Esophagus muscularis mucosa (tissue), 4 donors: ENCODE measurements around the gene SORCS2. TPM values are rescaled to one million over a fixed set of nuclear protein-coding genes. Genes with fewer than 3 reads are reported as not detected.
"Not testable (repeated sequence)": the region's sequence is repeated elsewhere in the genome, so short reads cannot be mapped to it uniquely, and the experiment has no call there.

Source experiments
- DNase-seq: peaks from one replicate; pipeline ENCODE4 v3.0.0-alpha.2; 2017; ENCODE audit errors: extremely low spot score
- H3K27ac ChIP-seq, 4 donors: fragments of 200-600 bp; sonication (generic); replicated peaks in 1 of 4; 1 replicate in 3 of 4; 2 replicates in 1 of 4; pipeline ENCODE4 v1.5.1; 2016 to 2019; ENCODE audit warnings: mild to moderate bottlenecking in 1 of 4
- H3K27me3 ChIP-seq, 4 donors: fragments of 200-600 bp; sonication (generic); one replicate each; pipeline versions ENCODE4 v1.5.1 to v1.6.0; 2016 to 2019
- H3K36me3 ChIP-seq, 4 donors: fragments of 200-600 bp; sonication (generic); one replicate each; pipeline ENCODE4 v1.5.1; 2016 to 2019
- H3K4me1 ChIP-seq, 4 donors: fragments of 200-600 bp; sonication (generic); one replicate each; pipeline ENCODE4 v1.5.1; 2016 to 2019
- H3K4me3 ChIP-seq, 4 donors: fragments of 200-600 bp; sonication (generic); 1 replicate in 2 of 4; 2 replicates in 2 of 4; pipeline ENCODE4 v1.5.1; 2016 to 2019; ENCODE audit warnings: mild to moderate bottlenecking in 4 of 4, moderate library complexity in 1 of 4
- H3K9me3 ChIP-seq, 4 donors: fragments of 200-600 bp; sonication (generic); 1 replicate in 3 of 4; 2 replicates in 1 of 4; pipeline ENCODE4 v1.5.1; 2016 to 2019
- CTCF ChIP-seq, 3 experiments: fragments of 200-600 bp in 2 of 3; fragments of 450-650 bp in 1 of 3; sonication (generic) in 2 of 3; IDR thresholded peaks; one replicate each; pipeline ENCODE4 v1.5.1; 2017 to 2019; ENCODE audit warnings: antibody characterized with exemption in 3 of 3, mild to moderate bottlenecking in 2 of 3, moderate library complexity in 1 of 3
- EP300 ChIP-seq: sonication (generic); formaldehyde crosslinking; IDR thresholded peaks from one replicate; pipeline ENCODE4 v1.6.1; 2017; ENCODE audit warnings: antibody characterized with exemption
- POLR2A ChIP-seq: fragments of 450-650 bp; IDR thresholded peaks from one replicate; pipeline ENCODE4 v1.6.1; 2017; ENCODE audit warnings: antibody characterized with exemption, moderate library complexity, mild to moderate bottlenecking, low read depth
- POLR2AphosphoS5 ChIP-seq, 2 donors: sonication (generic); formaldehyde crosslinking; IDR thresholded peaks; one replicate each; pipeline ENCODE4 v1.6.1; 2017; ENCODE audit warnings: antibody characterized with exemption in 2 of 2
- WGBS: methylation state at CpG from one replicate; pipeline ENCODE4 v1.1.5; 2018; 5-methylcytosine and 5-hydroxymethylcytosine counted together
- intact Hi-C: fragments of 100-400 bp; cut with DNase I; formaldehyde crosslinking; loops from one replicate; pipeline ENCODE4 v1.15.1; 2023
- total RNA-seq, 4 donors: library from RNA; depleted of rRNA; stranded (reverse); fragments of >200 nt; gene quantifications; one replicate each; pipeline versions ENCODE4 v1.1.0 to v1.2.1, GENCODE V29; 2016

SORCS2 gene
- total RNA-seq, 4 donors from 2014 or later, result 3.3 to 10.1 (median 4.3) TPM

GRCh38 chr4:7598939-7599790 lies 406.8 kb downstream of the SORCS2 start:
- no peak overlapping the region for H3K4me3 ChIP-seq
- no peaks in the 10 kb centered on the region for H3K36me3 ChIP-seq
- WGBS, result 91% methylated on average over 15 of the region's 29 CpGs
- H3K27ac ChIP-seq, result no peak overlapping the region
- H3K27me3 ChIP-seq, result no peaks in the 10 kb centered on the region
- intact Hi-C loops, result no loop called here
- no peaks in the 10 kb centered on the region for H3K9me3 ChIP-seq
- peaks cover 0 to 5% (median 0%) of the 10 kb centered on the region in 4 donors for H3K4me1 ChIP-seq
- no peak for DNase-seq
- TF ChIP-seq POLR2A (no peak), EP300 (no peak), POLR2AphosphoS5 (IDR thresholded peaks at IDR 0.05) (no peak), CTCF (IDR thresholded peaks at IDR 0.05) (no peak)

GRCh38 chr4:7600247-7600646 lies 407.9 kb downstream of the SORCS2 start:
- Histone ChIP-seq H3K4me3 (no peak overlapping the region), H3K9me3 (peaks cover 0 to 4% (median 0%) of the 10 kb centered on the region in 4 donors), H3K27ac (no peak overlapping the region), H3K27me3 (no peaks in the 10 kb centered on the region), H3K36me3 (no peaks in the 10 kb centered on the region), H3K4me1 (peaks cover 0 to 5% (median 0%) of the 10 kb centered on the region in 4 donors)
- DNase-seq, result no peak
- no peak for TF ChIP-seq POLR2A
- TF ChIP-seq EP300, result no peak
- no peak for TF ChIP-seq POLR2AphosphoS5 (IDR thresholded peaks at IDR 0.05)
- no peak for TF ChIP-seq CTCF (IDR thresholded peaks at IDR 0.05)
- intact Hi-C loops, result no loop called here
- WGBS, result 96% methylated on average over 13 of the region's 17 CpGs

- H3K27ac ChIP-seq, H3K4me3 ChIP-seq, intact Hi-C loops, H3K4me1 ChIP-seq, H3K36me3 ChIP-seq, DNase-seq, H3K27me3 ChIP-seq, H3K9me3 ChIP-seq: not testable (repeated sequence)
- 93% methylated on average over 8 of the region's 30 CpGs for WGBS
Observed at GRCh38 chr4:7602166-7602565, 409.8 kb downstream of the SORCS2 start.

GRCh38 chr4:7607156-7607910 lies 415.0 kb downstream of the SORCS2 start:
- TF ChIP-seq POLR2AphosphoS5 (IDR thresholded peaks at IDR 0.05) (no peak), CTCF (IDR thresholded peaks at IDR 0.05) (no peak), POLR2A (no peak), EP300 (no peak)
- no peak for DNase-seq
- H3K27ac ChIP-seq, result no peak overlapping the region
- no peaks in the 10 kb centered on the region for H3K36me3 ChIP-seq
- no peaks in the 10 kb centered on the region for H3K27me3 ChIP-seq
- H3K9me3 ChIP-seq, result peaks cover 0 to 5% (median 0%) of the 10 kb centered on the region in 4 donors
- H3K4me1 ChIP-seq, result no peaks in the 10 kb centered on the region
- no peak overlapping the region for H3K4me3 ChIP-seq
- 93% methylated on average over 12 of the region's 14 CpGs for WGBS
- intact Hi-C loops, result no loop called here

GRCh38 chr4:7608046-7608445 lies 415.7 kb downstream of the SORCS2 start:
- 82% methylated on average over 7 of the region's 7 CpGs for WGBS
- Histone ChIP-seq H3K36me3 (no peaks in the 10 kb centered on the region), H3K4me3 (no peak overlapping the region), H3K27me3 (no peaks in the 10 kb centered on the region), H3K4me1 (no peaks in the 10 kb centered on the region), H3K27ac (no peak overlapping the region), H3K9me3 (peaks cover 0 to 5% (median 0%) of the 10 kb centered on the region in 4 donors)
- intact Hi-C loops, result no loop called here
- DNase-seq, result no peak
- TF ChIP-seq POLR2A (no peak), CTCF (IDR thresholded peaks at IDR 0.05) (no peak), EP300 (no peak), POLR2AphosphoS5 (IDR thresholded peaks at IDR 0.05) (no peak)
